Glutamatergic neuron (in vitro differentiated cells): ENCODE measurements around the gene ADAMTS7. TPM values are rescaled to one million over a fixed set of nuclear protein-coding genes. Genes with fewer than 3 reads are reported as not detected.
"Not testable (repeated sequence)": the region's sequence is repeated elsewhere in the genome, so short reads cannot be mapped to it uniquely, and the experiment has no call there.

Experiments
- DNase-seq: peaks from one replicate; pipeline ENCODE4 v3.0.0; 2022
- H3K27ac Mint-ChIP-seq: one replicate; pipeline ENCODE4 v1.8.0; 2020; ENCODE audit warnings: mild to moderate bottlenecking, mixed read lengths, inconsistent platforms; ENCODE audit not compliant: unreplicated experiment
- H3K27me3 Mint-ChIP-seq: one replicate; pipeline ENCODE4 v1.8.0; 2020; ENCODE audit warnings: mild to moderate bottlenecking, moderate library complexity, mixed read lengths, inconsistent platforms; ENCODE audit not compliant: unreplicated experiment
- H3K36me3 Mint-ChIP-seq: one replicate; pipeline ENCODE4 v1.8.0; 2020; ENCODE audit warnings: mild to moderate bottlenecking, mixed read lengths, inconsistent platforms; ENCODE audit not compliant: unreplicated experiment
- H3K4me1 Mint-ChIP-seq: one replicate; pipeline ENCODE4 v1.8.0; 2020; ENCODE audit warnings: mild to moderate bottlenecking, low read depth, mixed read lengths, inconsistent platforms; ENCODE audit not compliant: unreplicated experiment
- H3K4me3 Mint-ChIP-seq: one replicate; pipeline ENCODE4 v1.8.0; 2020; ENCODE audit warnings: mild to moderate bottlenecking, mixed read lengths, inconsistent platforms; ENCODE audit not compliant: unreplicated experiment
- H3K9me3 Mint-ChIP-seq: one replicate; pipeline ENCODE4 v1.8.0; 2020; ENCODE audit warnings: mild to moderate bottlenecking, moderate library complexity, mixed read lengths, inconsistent platforms; ENCODE audit not compliant: unreplicated experiment
- CTCF ChIP-seq: fragments of 200-600 bp; sonication (generic); IDR thresholded peaks from one replicate; pipeline ENCODE4 v1.5.0; 2021; ENCODE audit not compliant: partially characterized antibody, unreplicated experiment
- total RNA-seq: library from RNA; stranded (reverse); fragmentation: NEBNext Ultra II Directional; extraction: Animal tissue kit (Norgen Biotek cat#: 25700); gene quantifications from one replicate; pipeline ENCODE4 v1.2.1, GENCODE V29; 2021; ENCODE audit not compliant: unreplicated experiment

Gene ADAMTS7
- total RNA-seq, 1 donor from 2014 or later = 181 TPM

GRCh38 chr15:78767331-78767951 lies 43.8 kb downstream of the ADAMTS7 start:
- no peak for TF ChIP-seq CTCF
- Mint-ChIP-seq H3K36me3 (no peaks in the 10 kb centered on the region), H3K27me3 (peaks cover 16% of the 10 kb centered on the region), H3K27ac (no peak overlapping the region), H3K4me1 (peaks cover 4% of the 10 kb centered on the region), H3K9me3 (peaks cover 10% of the 10 kb centered on the region), H3K4me3 (no peak overlapping the region)
- no peak for DNase-seq

- H3K27me3 Mint-ChIP-seq = peaks cover 14% of the 10 kb centered on the region
- not testable (repeated sequence) for DNase-seq, H3K4me3 Mint-ChIP-seq, H3K9me3 Mint-ChIP-seq, H3K27ac Mint-ChIP-seq, H3K36me3 Mint-ChIP-seq, H3K4me1 Mint-ChIP-seq
Observed at GRCh38 chr15:78766641-78767071, 44.6 kb downstream of the ADAMTS7 start.

GRCh38 chr15:78766041-78766440 lies 45.2 kb downstream of the ADAMTS7 start:
- Mint-ChIP-seq H3K27me3 (peaks cover 16% of the 10 kb centered on the region), H3K27ac (no peak overlapping the region), H3K4me1 (peaks cover 4% of the 10 kb centered on the region), H3K4me3 (no peak overlapping the region), H3K36me3 (no peaks in the 10 kb centered on the region), H3K9me3 (peaks cover 11% of the 10 kb centered on the region)
- DNase-seq = no peak
- TF ChIP-seq CTCF = no peak

GRCh38 chr15:78765154-78765860 lies 46.0 kb downstream of the ADAMTS7 start:
- not testable (repeated sequence) for H3K4me3 Mint-ChIP-seq, H3K4me1 Mint-ChIP-seq, DNase-seq, H3K27ac Mint-ChIP-seq, H3K36me3 Mint-ChIP-seq
- peaks cover 20% of the 10 kb centered on the region for H3K27me3 Mint-ChIP-seq
- H3K9me3 Mint-ChIP-seq = peaks cover 14% of the 10 kb centered on the region

GRCh38 chr15:78764340-78765153 lies 46.7 kb downstream of the ADAMTS7 start:
- Mint-ChIP-seq H3K9me3 (peaks cover 14% of the 10 kb centered on the region), H3K27me3 (peaks cover 20% of the 10 kb centered on the region), H3K27ac (peak overlapping the region; percentile 48)
- not testable (repeated sequence) for H3K4me1 Mint-ChIP-seq, DNase-seq, H3K36me3 Mint-ChIP-seq, H3K4me3 Mint-ChIP-seq

- no peak for DNase-seq
- Mint-ChIP-seq H3K9me3 (peaks cover 15% of the 10 kb centered on the region), H3K27me3 (peaks cover 20% of the 10 kb centered on the region), H3K4me3 (no peak overlapping the region), H3K27ac (peak overlapping the region; percentile 48), H3K36me3 (no peaks in the 10 kb centered on the region), H3K4me1 (peaks cover 7% of the 10 kb centered on the region)
- TF ChIP-seq CTCF = no peak
Observed at GRCh38 chr15:78763796-78764241, 47.4 kb downstream of the ADAMTS7 start.
